GM06990 (cell line): ENCODE data around the gene XYLT2.

ENCODE experiments used
- DNase-seq: peaks from one replicate; pipeline ENCODE4 v3.0.0-alpha.2; 2011; ENCODE audit not compliant: insufficient read length; ENCODE audit errors: extremely low read depth
- H3K27me3 ChIP-seq: replicated peaks from 2 replicates; pipeline ENCODE4 v1.6.0; 2011; ENCODE audit warnings: low read length; ENCODE audit not compliant: control insufficient read depth, insufficient read depth
- H3K36me3 ChIP-seq: 2 replicates; pipeline ENCODE4 v1.5.1; 2011; ENCODE audit warnings: low read length; ENCODE audit not compliant: control insufficient read depth, insufficient read depth
- H3K4me3 ChIP-seq: replicated peaks from 2 replicates; pipeline ENCODE4 v1.5.1; 2011; ENCODE audit warnings: low read depth, mild to moderate bottlenecking, control low read depth, low read length
- CTCF ChIP-seq: IDR thresholded peaks from 2 replicates; pipeline ENCODE4 v1.5.1; 2011; ENCODE audit warnings: low read length, control low read depth, mild to moderate bottlenecking, inconsistent platforms; ENCODE audit not compliant: insufficient read depth, poor library complexity, severe bottlenecking

The XYLT2 gene

GRCh38 chr17:50364061-50364458 is 18.1 kb downstream of the XYLT2 start:
- Histone ChIP-seq H3K36me3 (peaks cover 20% of the 10 kb centered on the region), H3K4me3 (no peak overlapping the region), H3K27me3 (no peaks in the 10 kb centered on the region)
- no peak for DNase-seq
- TF ChIP-seq CTCF = no peak

- no peak for TF ChIP-seq CTCF
- no peak for DNase-seq
- Histone ChIP-seq H3K4me3 (no peak overlapping the region), H3K27me3 (no peaks in the 10 kb centered on the region), H3K36me3 (peaks cover 18% of the 10 kb centered on the region)
Measured at GRCh38 chr17:50364715-50365114, 18.8 kb downstream of the XYLT2 start.

- peaks cover 22% of the 10 kb centered on the region for H3K36me3 ChIP-seq
- H3K27me3 ChIP-seq = no peaks in the 10 kb centered on the region
- no peak overlapping the region for H3K4me3 ChIP-seq
- DNase-seq = no peak
- no peak for TF ChIP-seq CTCF
Measured at GRCh38 chr17:50365165-50365564, 19.2 kb downstream of the XYLT2 start.

GRCh38 chr17:50365649-50366393 is 19.9 kb downstream of the XYLT2 start:
- peaks cover 22% of the 10 kb centered on the region for H3K36me3 ChIP-seq
- no peak for TF ChIP-seq CTCF
- no peak overlapping the region for H3K4me3 ChIP-seq
- DNase-seq = no peak
- H3K27me3 ChIP-seq = no peaks in the 10 kb centered on the region

GRCh38 chr17:50367401-50367800 is 21.5 kb downstream of the XYLT2 start:
- DNase-seq = no peak
- H3K27me3 ChIP-seq = no peaks in the 10 kb centered on the region
- H3K4me3 ChIP-seq = no peak overlapping the region
- TF ChIP-seq CTCF = no peak
- peaks cover 22% of the 10 kb centered on the region for H3K36me3 ChIP-seq

- Histone ChIP-seq H3K36me3 (peaks cover 22% of the 10 kb centered on the region), H3K4me3 (no peak overlapping the region), H3K27me3 (no peaks in the 10 kb centered on the region)
- DNase-seq = no peak
- no peak for TF ChIP-seq CTCF
Measured at GRCh38 chr17:50370052-50370451, 24.1 kb downstream of the XYLT2 start.
